Activated T-helper 1 cell treated with anti-CD3 and anti-CD28 coated beads, Interleukin-12 subunit alpha, Interleukin-12 subunit beta, Interleukin-2, Interleukin-4 antibody, amounts not matched to agents 30 ng/mL and 10 ng/mL and 1 ng/mL, durations not matched to agents 14 hours and 24 hours and 36 hours (primary cell): Measurements from ENCODE around the gene FAM181A. TPM values are rescaled to one million over a fixed set of nuclear protein-coding genes. Genes with fewer than 3 reads are reported as not detected.

Source experiments
- DNase-seq: peaks from one replicate; pipeline ENCODE4 v3.0.0; 2021; ENCODE audit warnings: low spot score
- H3K27ac Mint-ChIP-seq: one replicate; pipeline ENCODE4 v1.8.0; 2021; ENCODE audit warnings: mild to moderate bottlenecking, mixed read lengths
- H3K27me3 Mint-ChIP-seq: one replicate; pipeline ENCODE4 v1.8.0; 2022; ENCODE audit warnings: mild to moderate bottlenecking, moderate library complexity, mixed read lengths; ENCODE audit not compliant: insufficient read depth
- H3K36me3 Mint-ChIP-seq: one replicate; pipeline ENCODE4 v1.8.0; 2021; ENCODE audit warnings: low read depth, mixed read lengths
- H3K4me1 Mint-ChIP-seq: one replicate; pipeline ENCODE4 v1.8.0; 2021; ENCODE audit warnings: low read depth, mixed read lengths
- H3K4me3 Mint-ChIP-seq: one replicate; pipeline ENCODE4 v1.8.0; 2021; ENCODE audit warnings: mild to moderate bottlenecking, moderate library complexity, mixed read lengths
- H3K9me3 Mint-ChIP-seq: one replicate; pipeline ENCODE4 v1.8.0; 2021; ENCODE audit warnings: mixed read lengths
- intact Hi-C: fragments of 100-400 bp; cut with micrococcal nuclease; formaldehyde crosslinking; loops from one replicate; pipeline ENCODE4 v1.15.1; 2024
- total RNA-seq: library from RNA; stranded (reverse); gene quantifications from 2 replicates; pipeline ENCODE4 v1.2.3, GENCODE V29; 2022

The FAM181A gene
- total RNA-seq, 1 donor from 2014 or later, result not detected

- H3K36me3 Mint-ChIP-seq, result peaks cover 27% of the 10 kb centered on the region
- peak overlapping the region; percentile 84 for H3K4me3 Mint-ChIP-seq
- H3K27ac Mint-ChIP-seq, result peak overlapping the region; percentile 100
- peaks cover 97% of the 10 kb centered on the region for H3K4me1 Mint-ChIP-seq
- no peak for DNase-seq
- no peaks in the 10 kb centered on the region for H3K9me3 Mint-ChIP-seq
- intact Hi-C loops, result loop anchor here (1.0 kb wide), 4 partner anchors 13 to 68 kb away; partner anchors contain the start of gene OTUB2
- H3K27me3 Mint-ChIP-seq, result no peaks in the 10 kb centered on the region
Observed at GRCh38 chr14:93958567-93959238, 31.6 kb downstream of the FAM181A start.

GRCh38 chr14:93959239-93960107 is 32.3 kb downstream of the FAM181A start:
- Mint-ChIP-seq H3K4me1 (peaks cover 97% of the 10 kb centered on the region), H3K27ac (peak overlapping the region; percentile 100), H3K36me3 (peaks cover 26% of the 10 kb centered on the region), H3K27me3 (no peaks in the 10 kb centered on the region), H3K9me3 (no peaks in the 10 kb centered on the region), H3K4me3 (peak overlapping the region; percentile 84)
- DNase-seq, result peak; percentile 94
- intact Hi-C loops, result loop anchor here (1.0 to 5.0 kb wide), 6 partner anchors 12 to 1563 kb away; partner anchors contain the start of genes DDX24, IFI27L1 and OTUB2

DNA sequence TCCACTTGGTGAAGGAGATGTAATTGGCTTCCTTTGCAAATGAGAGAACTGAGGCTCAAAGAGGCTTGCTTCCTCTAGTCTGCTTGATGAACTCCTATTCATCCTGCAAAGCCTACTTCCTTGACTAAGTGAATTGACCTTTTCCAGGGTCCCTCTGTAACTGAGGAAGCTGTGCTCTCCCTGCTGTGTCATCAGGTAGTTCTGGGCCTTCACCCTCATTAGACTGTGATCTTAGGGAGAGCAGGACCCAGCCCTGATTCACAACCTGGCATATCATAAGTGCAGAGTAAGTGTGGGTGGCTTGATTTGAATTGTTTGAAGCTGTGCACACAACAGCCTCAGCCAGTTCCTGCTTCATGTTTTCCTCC is 32.9 kb downstream of the FAM181A start:
- Mint-ChIP-seq H3K4me1 (peaks cover 97% of the 10 kb centered on the region), H3K27ac (peak overlapping the region; percentile 100), H3K9me3 (peaks cover 5% of the 10 kb centered on the region), H3K4me3 (peak overlapping the region; percentile 84), H3K36me3 (peaks cover 27% of the 10 kb centered on the region), H3K27me3 (no peaks in the 10 kb centered on the region)
- intact Hi-C loops, result loop anchor here (2.0 to 5.0 kb wide), 2 partner anchors 121 to 1562 kb away; partner anchors contain the start of genes DDX24 and IFI27L1
- DNase-seq, result no peak

GRCh38 chr14:93960774-93961438 is 33.8 kb downstream of the FAM181A start:
- Mint-ChIP-seq H3K4me1 (peaks cover 99% of the 10 kb centered on the region), H3K4me3 (peak overlapping the region; percentile 84), H3K27me3 (no peaks in the 10 kb centered on the region), H3K9me3 (peaks cover 6% of the 10 kb centered on the region), H3K36me3 (peaks cover 30% of the 10 kb centered on the region), H3K27ac (peak overlapping the region; percentile 100)
- intact Hi-C loops, result loop anchor here (2.0 to 5.0 kb wide), 2 partner anchors 120 to 1561 kb away; partner anchors contain the start of genes DDX24 and IFI27L1
- no peak for DNase-seq

GRCh38 chr14:93961620-93962019 is 34.5 kb downstream of the FAM181A start:
- peaks cover 6% of the 10 kb centered on the region for H3K9me3 Mint-ChIP-seq
- H3K27me3 Mint-ChIP-seq, result no peaks in the 10 kb centered on the region
- peak overlapping the region; percentile 70 for H3K4me3 Mint-ChIP-seq
- peaks cover 99% of the 10 kb centered on the region for H3K4me1 Mint-ChIP-seq
- intact Hi-C loops, result loop anchor here (2.0 to 5.0 kb wide), 2 partner anchors 119 to 1561 kb away; partner anchors contain the start of genes DDX24 and IFI27L1
- DNase-seq, result no peak
- H3K36me3 Mint-ChIP-seq, result peaks cover 35% of the 10 kb centered on the region
- H3K27ac Mint-ChIP-seq, result peak overlapping the region; percentile 97

DNA sequence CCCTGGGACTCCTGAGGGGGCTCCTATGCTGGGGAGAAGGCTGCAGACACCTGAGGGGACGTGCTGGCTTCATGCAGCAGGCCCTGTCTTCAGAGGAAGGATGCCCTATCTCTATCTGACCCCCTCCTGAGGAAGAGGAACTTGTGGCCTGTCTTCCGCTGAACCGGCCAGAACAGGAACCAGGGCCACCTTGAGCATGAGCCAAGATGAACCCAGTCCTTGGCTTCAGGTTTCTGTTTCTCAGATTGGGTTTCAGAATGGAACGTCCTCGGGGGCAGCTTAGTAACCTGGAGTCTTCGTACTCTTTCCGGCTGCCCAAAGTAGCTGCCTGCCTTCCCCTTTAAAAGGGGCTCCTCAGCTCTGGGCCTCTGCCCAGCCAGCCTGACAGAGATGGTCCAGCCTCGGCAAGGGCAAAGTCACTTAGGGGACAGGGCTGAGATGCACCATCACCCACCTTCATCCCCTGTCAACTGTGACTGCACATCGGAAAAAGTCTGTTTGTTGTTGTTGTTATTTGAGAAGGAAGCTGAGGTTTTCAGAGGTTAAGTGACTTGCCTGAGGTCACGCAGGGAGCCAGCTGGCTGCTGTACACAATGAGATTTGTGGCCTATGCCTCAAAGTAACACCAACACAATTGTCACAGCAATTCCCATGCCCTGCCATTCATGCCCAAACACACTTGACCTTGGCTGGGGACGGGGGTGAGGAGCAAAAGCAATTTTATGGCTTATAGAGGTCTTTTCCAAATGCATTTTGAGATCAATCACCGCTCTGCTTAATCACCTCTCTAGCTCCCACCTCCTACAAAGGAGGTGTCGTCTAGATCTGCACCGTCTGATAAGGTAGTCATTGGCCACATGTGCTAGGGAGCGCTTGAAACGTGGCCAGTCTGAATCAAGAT is 35.8 kb downstream of the FAM181A start:
- Mint-ChIP-seq H3K4me1 (peaks cover 95% of the 10 kb centered on the region), H3K9me3 (peaks cover 6% of the 10 kb centered on the region), H3K36me3 (peaks cover 32% of the 10 kb centered on the region), H3K4me3 (peak overlapping the region; percentile 61), H3K27ac (peak overlapping the region; percentile 95), H3K27me3 (no peaks in the 10 kb centered on the region)
- intact Hi-C loops, result loop anchor here (1.0 to 5.0 kb wide), 3 partner anchors 8 to 1559 kb away; partner anchors contain the start of gene ASB2
- DNase-seq, result peak; percentile 73

GRCh38 chr14:93963692-93964091 is 36.5 kb downstream of the FAM181A start:
- peaks cover 6% of the 10 kb centered on the region for H3K9me3 Mint-ChIP-seq
- H3K27me3 Mint-ChIP-seq, result no peaks in the 10 kb centered on the region
- H3K27ac Mint-ChIP-seq, result peak overlapping the region; percentile 95
- intact Hi-C loops, result loop anchor here (1.0 to 5.0 kb wide), 3 partner anchors 8 to 1559 kb away; partner anchors contain the start of gene ASB2
- H3K4me1 Mint-ChIP-seq, result peaks cover 95% of the 10 kb centered on the region
- peak overlapping the region; percentile 61 for H3K4me3 Mint-ChIP-seq
- no peak for DNase-seq
- peaks cover 32% of the 10 kb centered on the region for H3K36me3 Mint-ChIP-seq

DNA sequence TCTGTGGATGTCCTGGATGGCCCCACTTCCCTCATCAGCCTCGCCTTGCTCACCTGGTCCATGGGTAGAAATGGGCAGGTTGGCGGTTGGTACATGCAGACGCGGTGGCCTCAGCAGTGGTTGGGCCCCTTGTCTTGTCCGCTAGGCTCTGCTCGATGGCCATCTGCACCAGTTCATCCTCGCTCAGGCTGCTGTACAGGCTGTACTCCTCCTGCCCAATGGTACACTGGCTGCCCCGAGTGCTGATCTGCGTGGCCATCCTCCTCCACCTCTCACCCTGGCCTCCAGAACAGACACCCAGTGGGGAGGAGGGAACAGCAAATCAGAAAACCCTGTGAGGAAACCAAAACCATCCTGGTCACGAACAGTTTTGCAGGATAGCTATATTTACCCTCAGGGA is 37.1 kb downstream of the FAM181A start:
- Mint-ChIP-seq H3K27me3 (no peaks in the 10 kb centered on the region), H3K4me3 (no peak overlapping the region), H3K9me3 (peaks cover 6% of the 10 kb centered on the region), H3K36me3 (peaks cover 35% of the 10 kb centered on the region), H3K27ac (peak overlapping the region; percentile 95), H3K4me1 (peaks cover 95% of the 10 kb centered on the region)
- intact Hi-C loops, result loop anchor here (5.0 kb wide), 1 partner anchor 1558 kb away; no protein-coding TSS in a partner anchor
- DNase-seq, result no peak

GRCh38 chr14:93964820-93965286 is 37.7 kb downstream of the FAM181A start:
- no peak for DNase-seq
- no peaks in the 10 kb centered on the region for H3K27me3 Mint-ChIP-seq
- H3K36me3 Mint-ChIP-seq, result peaks cover 35% of the 10 kb centered on the region
- H3K4me1 Mint-ChIP-seq, result peaks cover 93% of the 10 kb centered on the region
- H3K27ac Mint-ChIP-seq, result peak overlapping the region; percentile 95
- peaks cover 6% of the 10 kb centered on the region for H3K9me3 Mint-ChIP-seq
- intact Hi-C loops, result loop anchor here (5.0 kb wide), 1 partner anchor 1557 kb away; no protein-coding TSS in a partner anchor
- peak overlapping the region; percentile 28 for H3K4me3 Mint-ChIP-seq

DNA sequence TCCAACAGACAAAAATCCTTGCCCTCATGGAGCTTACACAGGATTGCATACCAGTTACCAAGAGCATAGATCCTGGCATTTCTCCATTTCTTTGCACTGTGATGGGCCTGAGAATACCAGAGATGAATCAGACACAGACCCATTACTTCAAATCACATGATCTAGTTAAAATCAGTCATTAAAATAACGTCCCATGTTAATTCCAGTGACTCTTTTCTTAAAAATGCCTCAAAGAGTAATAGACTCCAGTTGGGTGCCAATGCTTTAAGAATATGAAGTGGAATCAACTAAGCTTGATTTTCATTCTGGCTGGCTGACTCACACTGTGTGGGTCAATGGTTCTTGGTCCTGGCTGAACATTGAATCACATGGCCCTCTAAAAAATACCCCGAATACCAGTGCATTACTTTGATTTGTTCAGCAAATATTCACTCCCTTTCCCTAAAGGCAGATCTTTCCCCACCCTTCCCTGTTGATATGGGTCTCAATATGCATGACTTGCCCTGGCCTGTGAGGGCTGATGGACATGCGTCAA is 38.2 kb downstream of the FAM181A start:
- peaks cover 93% of the 10 kb centered on the region for H3K4me1 Mint-ChIP-seq
- no peaks in the 10 kb centered on the region for H3K27me3 Mint-ChIP-seq
- intact Hi-C loops, result no loop called here
- DNase-seq, result no peak
- peak overlapping the region; percentile 28 for H3K4me3 Mint-ChIP-seq
- H3K36me3 Mint-ChIP-seq, result peaks cover 35% of the 10 kb centered on the region
- peak overlapping the region; percentile 95 for H3K27ac Mint-ChIP-seq
- peaks cover 6% of the 10 kb centered on the region for H3K9me3 Mint-ChIP-seq

GRCh38 chr14:93965946-93966474 is 38.9 kb downstream of the FAM181A start:
- DNase-seq, result no peak
- H3K27ac Mint-ChIP-seq, result peak overlapping the region; percentile 24
- H3K4me1 Mint-ChIP-seq, result peaks cover 93% of the 10 kb centered on the region
- peaks cover 35% of the 10 kb centered on the region for H3K36me3 Mint-ChIP-seq
- intact Hi-C loops, result no loop called here
- H3K27me3 Mint-ChIP-seq, result no peaks in the 10 kb centered on the region
- peaks cover 6% of the 10 kb centered on the region for H3K9me3 Mint-ChIP-seq
- no peak overlapping the region for H3K4me3 Mint-ChIP-seq
